ENCODE results near the gene CNRIP1.
"Not testable (repeated sequence)": the region's sequence is repeated elsewhere in the genome, so short reads cannot be mapped to it uniquely, and the experiment has no call there.

CNRIP1 gene

GRCh38 chr2:68340226-68341061 is 20.7 kb upstream of the CNRIP1 start:
- DNase-seq: no peak

GRCh38 chr2:68336192-68336591 is 16.4 kb upstream of the CNRIP1 start:
- DNase-seq: no peak

DNA sequence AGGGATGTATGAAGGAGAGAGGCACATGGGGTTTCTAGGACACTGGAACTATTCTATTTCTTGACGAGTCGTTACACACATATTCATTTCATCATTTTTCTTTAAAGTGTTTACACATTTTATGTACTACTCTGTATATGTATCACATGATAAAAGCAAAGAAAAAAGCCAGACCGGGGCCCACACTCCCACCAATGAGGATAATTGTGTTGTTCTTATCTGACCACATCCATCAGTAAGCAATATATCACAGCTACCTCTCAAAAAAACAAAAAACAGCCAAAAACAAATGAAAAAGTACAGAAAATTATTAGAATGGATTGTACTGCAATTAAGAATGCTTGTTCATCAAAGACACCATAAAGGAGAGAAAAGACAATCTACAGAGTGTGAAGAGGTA is 14.2 kb upstream of the CNRIP1 start:
- DNase-seq: no peak

GRCh38 chr2:68333009-68333408 is 13.3 kb upstream of the CNRIP1 start:
- DNase-seq: no peak

GRCh38 chr2:68330691-68331090 is 10.9 kb upstream of the CNRIP1 start:
- no peak for DNase-seq

DNA sequence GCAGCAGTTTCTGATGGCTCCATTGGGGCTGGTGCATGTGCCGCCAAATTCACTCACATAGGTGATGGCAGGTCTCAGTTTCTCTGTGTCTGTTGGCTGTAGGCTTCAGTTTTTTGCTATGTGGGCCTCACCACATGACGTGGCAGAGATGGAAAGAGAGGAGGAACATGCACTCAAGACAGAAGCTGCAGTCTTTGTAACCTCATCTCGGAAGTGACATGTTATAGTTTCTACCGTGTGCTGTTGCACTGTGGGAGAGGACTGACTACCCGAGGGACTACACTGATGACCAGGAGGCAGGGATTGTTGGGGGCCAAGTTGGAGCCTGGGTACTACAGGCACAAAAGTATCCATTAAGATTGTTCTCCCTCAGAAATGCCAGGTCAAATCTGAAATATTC is 9.2 kb upstream of the CNRIP1 start:
- no peak for DNase-seq

- DNase-seq: no peak
These were observed 5.3 kb upstream of the CNRIP1 start for GRCh38 chr2:68325056-68325455.

- peak; percentile 14 for DNase-seq
These were observed 431 bp upstream of the CNRIP1 start for GRCh38 chr2:68320118-68320641.

GRCh38 chr2:68318914-68319397 is 793 bp downstream of the CNRIP1 start:
- DNase-seq: no peak

- DNase-seq: no peak
These were observed 1.5 kb downstream of the CNRIP1 start for GRCh38 chr2:68317971-68318913.

- no peak for DNase-seq
These were observed 3.6 kb downstream of the CNRIP1 start for GRCh38 chr2:68316111-68316510.

DNA sequence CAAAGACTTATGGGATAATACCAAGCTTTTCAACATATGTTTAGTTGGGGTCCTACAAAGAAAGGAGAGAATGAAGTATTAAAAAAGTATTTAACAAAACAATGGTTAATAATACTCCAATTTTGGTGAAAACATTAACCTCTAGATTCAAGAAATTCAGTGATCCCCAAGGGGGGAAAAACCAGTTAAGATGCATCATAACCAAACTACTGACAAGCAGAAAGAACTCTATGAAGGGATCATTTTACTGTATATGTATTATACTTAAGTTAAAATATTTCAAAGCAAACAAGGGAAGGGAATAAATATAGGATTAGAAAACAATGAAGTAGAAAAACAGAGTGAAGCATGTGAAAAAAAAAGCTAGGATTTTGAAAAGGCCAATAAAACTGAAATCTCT is 8.7 kb downstream of the CNRIP1 start:
- no peak for DNase-seq

GRCh38 chr2:68309426-68309825 is 10.3 kb downstream of the CNRIP1 start:
- DNase-seq: no peak

DNA sequence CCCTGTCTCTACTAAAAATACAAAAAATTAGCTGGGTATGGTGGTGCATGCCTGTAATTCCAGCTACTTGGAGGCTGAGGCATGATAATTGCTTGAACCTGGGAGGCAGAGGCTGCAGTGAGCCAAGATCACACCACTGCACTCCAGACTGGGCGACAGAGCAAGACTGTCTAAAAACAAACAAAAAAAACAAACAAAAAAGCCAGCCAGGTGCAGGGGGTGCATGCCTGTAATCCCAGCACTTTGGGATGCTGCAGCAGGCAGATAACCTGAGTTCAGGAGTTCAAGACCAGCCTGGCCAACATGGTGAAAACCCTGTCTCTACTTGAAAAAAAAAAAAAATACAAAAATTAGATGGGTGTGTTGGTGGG is 15.9 kb downstream of the CNRIP1 start:
- DNase-seq: not testable (repeated sequence)

GRCh38 chr2:68303033-68303901 is 16.5 kb downstream of the CNRIP1 start:
- DNase-seq: no peak

DNA sequence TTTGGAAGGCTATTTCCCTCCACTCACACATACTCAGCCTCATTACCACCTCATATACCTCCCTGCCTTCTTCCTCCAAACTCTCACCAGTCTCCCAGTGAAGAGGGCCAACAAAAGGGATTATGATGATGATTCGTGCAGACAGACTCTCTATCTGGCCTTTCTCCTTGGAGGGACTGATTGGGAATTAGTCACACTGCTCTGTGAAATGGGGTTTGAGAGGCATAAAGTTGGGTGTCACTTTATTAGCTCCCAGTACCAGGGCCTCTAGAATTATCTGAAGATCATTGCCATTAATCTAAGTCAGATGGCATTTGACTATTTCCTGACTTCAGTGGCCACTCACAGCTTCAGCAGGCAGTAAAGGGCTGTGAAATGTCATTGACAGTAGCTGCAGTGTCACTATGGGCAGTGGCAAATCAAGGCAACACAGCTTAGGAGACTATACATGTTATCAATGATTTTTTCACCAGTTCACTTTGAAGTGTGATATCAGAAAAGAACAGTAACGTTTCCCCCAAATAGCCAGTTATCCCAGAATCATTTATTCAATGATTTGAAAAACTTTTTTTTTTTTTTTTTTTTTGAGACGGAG is 17.4 kb downstream of the CNRIP1 start:
- DNase-seq: no peak

GRCh38 chr2:68295516-68295915 is 24.2 kb downstream of the CNRIP1 start:
- no peak for DNase-seq

GRCh38 chr2:68294913-68295312 is 24.8 kb downstream of the CNRIP1 start:
- no peak for DNase-seq

- DNase-seq: no peak
These were observed 25.6 kb downstream of the CNRIP1 start for GRCh38 chr2:68294187-68294586.

DNA sequence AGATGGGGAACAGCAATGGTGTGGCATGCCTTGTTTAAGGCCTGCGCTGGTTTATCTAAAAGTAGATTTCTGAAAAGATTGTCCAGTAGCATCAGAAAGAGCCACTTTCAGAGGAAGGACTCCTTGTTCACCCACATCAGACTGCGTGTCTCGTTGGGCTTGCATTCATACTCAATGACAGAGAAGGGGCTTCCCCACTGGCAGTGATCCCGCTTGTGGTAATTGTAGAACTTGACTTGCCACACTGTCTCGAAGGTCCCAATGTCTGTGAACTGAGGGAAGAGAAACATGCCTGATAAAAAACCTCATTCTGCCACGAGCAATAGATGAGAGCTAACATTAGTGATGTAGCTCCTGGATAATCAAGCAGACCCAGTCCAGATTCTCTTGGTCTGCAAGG is 26.0 kb downstream of the CNRIP1 start:
- DNase-seq: no peak

GRCh38 chr2:68293024-68293423 is 26.7 kb downstream of the CNRIP1 start:
- DNase-seq: no peak

DNA sequence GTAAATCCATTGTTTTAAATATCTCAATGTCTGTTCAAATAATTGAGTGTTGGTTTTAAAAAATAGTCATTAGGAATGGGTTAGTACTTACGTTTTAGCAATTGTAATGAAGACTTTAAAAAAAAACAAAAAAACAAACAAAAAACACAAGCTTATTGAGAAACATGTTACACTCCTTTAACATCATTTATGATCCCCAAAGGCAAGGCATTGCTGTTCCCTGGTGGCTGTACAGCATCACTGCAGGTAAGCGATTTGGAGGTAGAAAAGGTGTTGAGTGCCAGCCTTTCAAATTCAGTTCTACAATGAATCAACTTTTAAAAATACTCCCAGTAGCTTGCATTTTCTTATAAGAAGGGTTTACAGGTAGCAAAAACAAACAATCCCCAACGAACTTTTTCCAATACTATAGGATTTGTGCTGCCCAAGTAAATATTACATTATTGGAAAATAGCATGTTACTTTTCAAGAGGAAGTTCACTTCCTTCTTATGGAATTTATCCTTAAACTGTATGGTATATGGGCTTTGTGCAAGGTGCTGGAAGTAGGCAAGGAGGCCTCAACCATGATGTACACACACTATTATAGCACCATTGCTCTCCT is 27.5 kb downstream of the CNRIP1 start:
- no peak for DNase-seq

Data from NCI-H2107 (cell line).